Measurements from ENCODE around the gene MEGF11.

DNA sequence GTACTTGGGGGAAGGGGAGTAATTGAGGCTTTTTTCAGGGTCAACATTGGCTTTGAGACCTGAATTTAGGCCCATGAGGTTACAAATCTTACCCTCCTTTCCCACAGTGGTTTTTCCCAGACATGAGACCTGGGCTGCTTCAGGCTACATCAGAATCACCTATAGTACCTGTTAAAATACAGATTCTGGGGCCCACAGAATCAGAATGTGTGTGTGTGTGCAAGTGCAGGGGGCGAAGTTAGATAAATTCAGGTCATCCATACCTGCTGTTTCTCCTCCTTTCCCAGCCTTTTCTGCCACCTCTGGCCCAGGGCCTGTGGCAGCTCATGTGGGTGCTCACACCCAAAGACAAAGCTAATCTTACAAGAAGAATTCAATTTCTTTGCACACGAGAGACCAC lies 273.7 kb downstream of the MEGF11 start:
- no peak for TF ChIP-seq POLR2A (IDR thresholded peaks at IDR 0.05; ENCODE audit: low read depth, low read length)
- no peak for TF ChIP-seq TAF1 (IDR thresholded peaks at IDR 0.05; ENCODE audit: low read depth, low read length)
- no peak for TF ChIP-seq POLR2AphosphoS5 (IDR thresholded peaks at IDR 0.05; ENCODE audit: low read depth, low read length)
- TF ChIP-seq SPI1 (IDR thresholded peaks at IDR 0.05; ENCODE audit: low read depth, low read length) = no peak
- TF ChIP-seq POU2F2 (IDR thresholded peaks at IDR 0.05; ENCODE audit: low read depth, low read length) = no peak

Measured in GM12891 (cell line).